Measurements from ENCODE around the gene PPRC1.

DNA sequence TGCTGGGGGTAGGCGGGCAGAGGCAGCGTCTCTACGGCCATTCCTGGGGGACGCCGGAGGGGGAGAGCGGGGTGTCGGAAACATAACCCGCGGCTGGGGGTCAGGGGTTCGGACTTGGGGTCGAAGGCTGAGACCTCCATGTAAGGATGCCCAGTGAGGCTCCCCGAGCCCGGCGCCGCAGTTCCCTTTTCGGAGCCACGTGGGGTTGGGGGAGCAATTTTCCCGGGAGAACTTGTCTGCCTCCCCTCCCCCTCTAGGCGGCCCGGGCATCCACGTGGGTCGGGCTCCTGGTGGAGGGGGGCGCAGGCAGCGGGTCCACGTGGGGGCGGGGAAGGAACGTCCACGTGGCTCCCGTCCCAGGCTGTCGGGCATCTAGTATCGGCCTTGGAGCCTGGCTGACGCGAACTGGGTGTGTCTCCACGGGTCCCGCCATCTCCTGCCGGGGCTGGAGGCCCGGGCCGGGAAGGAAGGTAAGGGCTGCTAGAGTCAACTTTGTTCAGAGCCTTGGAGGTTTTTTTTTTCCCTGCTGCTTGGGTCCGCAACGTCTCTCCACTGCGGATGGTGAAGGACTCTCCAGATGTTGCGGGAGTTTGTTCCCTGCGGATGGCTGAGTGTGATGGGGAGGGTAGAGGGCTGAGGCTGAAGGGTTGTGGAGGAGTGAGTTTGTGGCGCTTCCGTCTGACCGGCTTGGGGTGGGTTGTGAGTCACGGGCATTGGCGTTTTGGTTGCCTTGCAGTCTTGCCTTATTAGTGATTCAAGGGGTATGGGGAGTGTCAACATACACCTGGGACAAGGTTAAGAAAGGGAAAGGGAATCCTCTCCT lies 744 bp downstream of the PPRC1 start:
- TF ChIP-seq, protein P1, sequence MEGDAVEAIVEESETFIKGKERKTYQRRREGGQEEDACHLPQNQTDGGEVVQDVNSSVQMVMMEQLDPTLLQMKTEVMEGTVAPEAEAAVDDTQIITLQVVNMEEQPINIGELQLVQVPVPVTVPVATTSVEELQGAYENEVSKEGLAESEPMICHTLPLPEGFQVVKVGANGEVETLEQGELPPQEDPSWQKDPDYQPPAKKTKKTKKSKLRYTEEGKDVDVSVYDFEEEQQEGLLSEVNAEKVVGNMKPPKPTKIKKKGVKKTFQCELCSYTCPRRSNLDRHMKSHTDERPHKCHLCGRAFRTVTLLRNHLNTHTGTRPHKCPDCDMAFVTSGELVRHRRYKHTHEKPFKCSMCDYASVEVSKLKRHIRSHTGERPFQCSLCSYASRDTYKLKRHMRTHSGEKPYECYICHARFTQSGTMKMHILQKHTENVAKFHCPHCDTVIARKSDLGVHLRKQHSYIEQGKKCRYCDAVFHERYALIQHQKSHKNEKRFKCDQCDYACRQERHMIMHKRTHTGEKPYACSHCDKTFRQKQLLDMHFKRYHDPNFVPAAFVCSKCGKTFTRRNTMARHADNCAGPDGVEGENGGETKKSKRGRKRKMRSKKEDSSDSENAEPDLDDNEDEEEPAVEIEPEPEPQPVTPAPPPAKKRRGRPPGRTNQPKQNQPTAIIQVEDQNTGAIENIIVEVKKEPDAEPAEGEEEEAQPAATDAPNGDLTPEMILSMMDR (IDR thresholded peaks at IDR 0.05; ENCODE audit: insufficient read depth, low read length): no peak
- no peak; the same call in 1 of the 2 replicates for TF ChIP-seq GABPA (IDR thresholded peaks at IDR 0.05; ENCODE audit: low read depth)
